Measurements from ENCODE around the gene HMGXB4. TPM values are rescaled to one million over a fixed set of nuclear protein-coding genes. Genes with fewer than 3 reads are reported as not detected.

The HMGXB4 gene
- total and polyA plus RNA-seq, 2 of the 13 experiments (the other 11 are each of a cell fraction or from before 2014, with no cell fraction given), result 13.9 to 16.3 TPM

- TF ChIP-seq PITX1 (CRISPR knock-in tag; IDR thresholded peaks at IDR 0.05) (peak; percentile 14; the same call in 1 of the 2 replicates), CCAR2 (optimal IDR thresholded peaks at IDR 0.05; ENCODE audit: low read depth, low read length) (no peak), ZNF777 (CRISPR knock-in tag; IDR thresholded peaks at IDR 0.05) (peak; percentile 32; the same call in 1 of the 2 replicates), ZNF879 (CRISPR knock-in tag; IDR thresholded peaks at IDR 0.05) (peak; percentile 88; the same call in 1 of the 2 replicates), PRDM4 (CRISPR knock-in tag; IDR thresholded peaks at IDR 0.05; ENCODE audit: borderline replicate concordance) (no peak), PHF20 (CRISPR knock-in tag; IDR thresholded peaks at IDR 0.05) (peak; percentile 78; the same call in 1 of the 2 replicates), CTCF (CRISPR knock-in tag; IDR thresholded peaks at IDR 0.05) (no peak; the same call in 1 of the 2 replicates), IRF1 (CRISPR knock-in tag; IDR thresholded peaks at IDR 0.05; ENCODE audit: low read depth) (no peak), RARG (CRISPR knock-in tag; IDR thresholded peaks at IDR 0.05; ENCODE audit: low read depth) (no peak), DNMT3B (CRISPR knock-in tag; conservative IDR thresholded peaks at IDR 0.05) (peak; percentile 57; the same call in 1 of the 2 replicates), HNRNPL (IDR thresholded peaks at IDR 0.05; ENCODE audit: low read depth, low read length) (peak; percentile 78; the same call in 1 of the 2 replicates), ZBTB38 (CRISPR knock-in tag; IDR thresholded peaks at IDR 0.05) (no peak; the same call in 1 of the 2 replicates), LCORL (IDR thresholded peaks at IDR 0.05) (no peak), LCORL (CRISPR knock-in tag; IDR thresholded peaks at IDR 0.05) (peak; percentile 75; the same call in 1 of the 2 replicates), SNAPC2 (CRISPR knock-in tag; IDR thresholded peaks at IDR 0.05) (peak; percentile 11), SKI (IDR thresholded peaks at IDR 0.05; ENCODE audit: partially characterized antibody) (peak; percentile 54), AKAP8 (CRISPR knock-in tag; IDR thresholded peaks at IDR 0.05) (peak; percentile 93), FOSL2 (CRISPR knock-in tag; IDR thresholded peaks at IDR 0.05) (peak; percentile 30; the same call in 1 of the 2 replicates), IKZF5 (CRISPR knock-in tag; IDR thresholded peaks at IDR 0.05) (peak; percentile 59), ZNF883 (CRISPR knock-in tag; IDR thresholded peaks at IDR 0.05; ENCODE audit: not compliant biosample characterization) (peak; percentile 64), ZNF891 (CRISPR knock-in tag; IDR thresholded peaks at IDR 0.05) (peak; percentile 75; the same call in 1 of the 2 replicates), ZNF766 (CRISPR knock-in tag; IDR thresholded peaks at IDR 0.05; ENCODE audit: borderline replicate concordance) (0 out of 2 replicates have a peak, but pooled peaks have one; percentile 35), ZNF792 (CRISPR knock-in tag; IDR thresholded peaks at IDR 0.05) (no peak), MAFK (conservative IDR thresholded peaks at IDR 0.05 in 1 of 2, IDR thresholded peaks at IDR 0.05 in 1 of 2; ENCODE audit: low read length in 2 of 2) (no peak)
Observed at GRCh38 chr22:35299673-35300499, 42.6 kb downstream of the HMGXB4 start, which contains the start of gene TOM1 (continued).

Measured in HepG2 (cell line).